Neural cell (in vitro differentiated cells): ENCODE results near the gene BRINP1. TPM values are rescaled to one million over a fixed set of nuclear protein-coding genes. Genes with fewer than 3 reads are reported as not detected.

Source experiments
- H2AFZ ChIP-seq: fragments of 200-600, 300-800 bp; sonication (generic), shearing (Covaris generic); 2 replicates; pipeline ENCODE4 v1.6.0; 2014; ENCODE audit warnings: low read depth, mild to moderate bottlenecking, antibody characterized with exemption, low read length, moderate library complexity
- H3F3A ChIP-seq: fragments of 200-600 bp; shearing (Covaris generic); 2 replicates; pipeline ENCODE4 v1.6.1; 2016; ENCODE audit warnings: mild to moderate bottlenecking, moderate library complexity, mixed read lengths, antibody characterized with exemption, low read length; ENCODE audit not compliant: insufficient read depth, poor library complexity, severe bottlenecking
- H3K27ac ChIP-seq: fragments of 200-600, 300-800 bp; sonication (generic), shearing (Covaris generic); 2 replicates; pipeline ENCODE4 v1.5.1; 2014; ENCODE audit warnings: mild to moderate bottlenecking, low read length, moderate library complexity
- H3K27me3 ChIP-seq: fragments of 300-800, 200-600 bp; sonication (generic), shearing (Covaris generic); 2 replicates; pipeline ENCODE4 v1.6.0; 2014; ENCODE audit warnings: mild to moderate bottlenecking, low read depth, low read length, moderate library complexity; ENCODE audit not compliant: insufficient read depth
- H3K36me3 ChIP-seq: fragments of 300-800, 200-600 bp; sonication (generic), shearing (Covaris generic); 2 replicates; pipeline ENCODE4 v1.5.1; 2014; ENCODE audit warnings: mild to moderate bottlenecking, antibody characterized with exemption, low read length, moderate library complexity; ENCODE audit not compliant: insufficient read depth
- H3K4me2 ChIP-seq: fragments of 300-800, 200-600 bp; sonication (generic), shearing (Covaris generic); 2 replicates; pipeline ENCODE4 v1.6.0; 2014; ENCODE audit warnings: mild to moderate bottlenecking, low read length
- H3K4me3 ChIP-seq: fragments of 300-800, 200-600 bp; sonication (generic), shearing (Covaris generic); 2 replicates; pipeline ENCODE4 v1.5.1; 2014; ENCODE audit warnings: mild to moderate bottlenecking, low read length, moderate library complexity
- H3K79me2 ChIP-seq: fragments of 200-600 bp; shearing (Covaris generic); replicated peaks from 2 replicates; pipeline ENCODE4 v1.6.0; 2014; ENCODE audit warnings: mild to moderate bottlenecking, low read length, moderate library complexity; ENCODE audit not compliant: insufficient read depth
- H3K9ac ChIP-seq: fragments of 300-800, 200-600 bp; sonication (generic), shearing (Covaris generic); 2 replicates; pipeline ENCODE4 v1.6.1; 2016; ENCODE audit warnings: mild to moderate bottlenecking, low read length, mixed read lengths
- H3K9me2 ChIP-seq: fragments of 200-600 bp; shearing (Covaris generic); 2 replicates; pipeline ENCODE4 v1.6.1; 2016; ENCODE audit warnings: mild to moderate bottlenecking, low read length, mixed read lengths; ENCODE audit not compliant: insufficient read depth
- H3K9me3 ChIP-seq: fragments of 200-600, 300-800 bp; sonication (generic), shearing (Covaris generic); 2 replicates; pipeline ENCODE4 v1.6.1; 2016; ENCODE audit warnings: mild to moderate bottlenecking, mixed run types, low read length, moderate library complexity, mixed read lengths
- H4K20me1 ChIP-seq: fragments of 200-600 bp; shearing (Covaris generic); 2 replicates; pipeline ENCODE4 v1.6.1; 2016; ENCODE audit warnings: mild to moderate bottlenecking, mixed run types; ENCODE audit not compliant: insufficient read depth
- CTCF ChIP-seq: fragments of 450-650 bp; IDR thresholded peaks from 2 replicates; pipeline ENCODE4 v1.5.1; 2014; ENCODE audit warnings: antibody characterized with exemption, mild to moderate bottlenecking, moderate library complexity; ENCODE audit not compliant: poor library complexity, severe bottlenecking
- EP300 ChIP-seq: fragments of 450-650 bp; conservative IDR thresholded peaks from 2 replicates; pipeline ENCODE4 v1.6.1; 2014; ENCODE audit warnings: antibody characterized with exemption, mild to moderate bottlenecking, moderate library complexity; ENCODE audit not compliant: poor library complexity, severe bottlenecking
- EZH2 ChIP-seq: fragments of 200-600, 300-800 bp; shearing (Covaris generic), sonication (generic); IDR thresholded peaks from 2 replicates; pipeline ENCODE4 v1.6.1; 2014; ENCODE audit warnings: antibody characterized with exemption, low read length, borderline replicate concordance, mild to moderate bottlenecking; ENCODE audit not compliant: insufficient read depth, poor library complexity, severe bottlenecking
- MXI1 ChIP-seq: fragments of 450-650 bp; conservative IDR thresholded peaks from 2 replicates; pipeline ENCODE4 v1.6.1; 2014; ENCODE audit warnings: antibody characterized with exemption, mild to moderate bottlenecking; ENCODE audit not compliant: poor library complexity, severe bottlenecking
- POLR2AphosphoS5 ChIP-seq: IDR thresholded peaks from 2 replicates; pipeline ENCODE4 v1.6.1; 2012
- RAD21 ChIP-seq: fragments of 450-650 bp; conservative IDR thresholded peaks from 2 replicates; pipeline ENCODE4 v1.6.1; 2014; ENCODE audit warnings: antibody characterized with exemption, mild to moderate bottlenecking, moderate library complexity
- REST ChIP-seq: IDR thresholded peaks from 2 replicates; pipeline ENCODE4 v1.6.1; 2012; ENCODE audit warnings: borderline replicate concordance
- SMC3 ChIP-seq: fragments of 450-650 bp; conservative IDR thresholded peaks from 2 replicates; pipeline ENCODE4 v1.6.1; 2014; ENCODE audit warnings: antibody characterized with exemption, mild to moderate bottlenecking, moderate library complexity; ENCODE audit not compliant: poor library complexity
- TAF1 ChIP-seq: IDR thresholded peaks from 2 replicates; pipeline ENCODE4 v1.6.1; 2012; ENCODE audit warnings: low read depth
- polyA plus RNA-seq: library from polyadenylated mRNA; depleted of rRNA; stranded (reverse); fragments of >200 nt; gene quantifications from 2 replicates; pipeline ENCODE4 v1.2.3, GENCODE V29; 2014

The BRINP1 gene
- polyA plus RNA-seq, 1 donor from 2014 or later, result 15.6 TPM

GRCh38 chr9:119284587-119285337 lies 84.5 kb downstream of the BRINP1 start:
- Histone ChIP-seq H3K36me3 (no peaks in the 10 kb centered on the region), H3K4me2 (no peak overlapping the region), H3K79me2 (no peaks in the 10 kb centered on the region), H2AFZ (no peak overlapping the region), H3K27ac (no peak overlapping the region), H3K27me3 (no peaks in the 10 kb centered on the region), H3K9ac (no peak overlapping the region), H3K9me2 (no peaks in the 10 kb centered on the region), H3K9me3 (no peaks in the 10 kb centered on the region), H4K20me1 (no peaks in the 10 kb centered on the region), H3F3A (no peaks in the 10 kb centered on the region), H3K4me3 (no peak overlapping the region)
- TF ChIP-seq TAF1 (no peak), EP300 (no peak), REST (no peak), POLR2AphosphoS5 (no peak), RAD21 (no peak), MXI1 (no peak), CTCF (no peak), EZH2 (no peak), SMC3 (no peak)

GRCh38 chr9:119284118-119284517 lies 85.1 kb downstream of the BRINP1 start:
- no peaks in the 10 kb centered on the region for H3K79me2 ChIP-seq
- no peaks in the 10 kb centered on the region for H4K20me1 ChIP-seq
- no peak overlapping the region for H3K4me3 ChIP-seq
- H2AFZ ChIP-seq, result no peak overlapping the region
- no peak overlapping the region for H3K9ac ChIP-seq
- peak; percentile 46 for TF ChIP-seq CTCF
- TF ChIP-seq REST, result no peak
- peak; percentile 32 for TF ChIP-seq RAD21
- TF ChIP-seq MXI1, result no peak
- H3K9me2 ChIP-seq, result no peaks in the 10 kb centered on the region
- H3K27me3 ChIP-seq, result no peaks in the 10 kb centered on the region
- H3K4me2 ChIP-seq, result no peak overlapping the region
- no peaks in the 10 kb centered on the region for H3K36me3 ChIP-seq
- no peaks in the 10 kb centered on the region for H3K9me3 ChIP-seq
- no peaks in the 10 kb centered on the region for H3F3A ChIP-seq
- no peak overlapping the region for H3K27ac ChIP-seq
